ENCODE measurements around the gene PHF2. TPM values are rescaled to one million over a fixed set of nuclear protein-coding genes. Genes with fewer than 3 reads are reported as not detected.

The PHF2 gene
- total RNA-seq, 1 experiment from 2014 or later: 17.4 TPM

DNA sequence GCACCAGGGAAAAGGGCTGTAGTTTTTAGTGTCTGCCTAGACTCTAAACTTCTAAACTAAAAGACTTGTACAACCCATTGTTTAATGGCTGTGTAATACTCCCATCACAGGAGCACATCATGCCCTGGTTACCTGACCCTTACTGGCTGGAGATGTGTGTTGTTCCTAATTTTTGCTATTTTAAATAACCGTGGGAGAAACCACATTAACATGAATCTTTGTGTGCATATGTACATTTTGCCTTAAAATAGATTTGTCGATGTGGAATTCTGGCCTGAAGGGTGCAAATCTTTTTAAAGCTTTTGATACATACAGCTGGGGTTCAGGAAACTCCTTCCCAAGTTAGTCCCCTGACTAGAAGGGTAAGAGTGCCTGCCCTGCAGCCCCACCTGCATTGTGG lies 39.7 kb downstream of the PHF2 start:
- Histone ChIP-seq H3K56ac (ENCODE audit: insufficient read length, low read depth, low read length) (no peak overlapping the region), H2BK15ac (ENCODE audit: low read depth, low read length) (no peak overlapping the region), H2AFZ (ENCODE audit: low read length) (no peak overlapping the region), H3K18ac (ENCODE audit: insufficient read length, low read depth, low read length) (no peak overlapping the region), H2BK120ac (ENCODE audit: low read depth, low read length, poor library complexity, severe bottlenecking) (no peak overlapping the region), H3K79me2 (ENCODE audit: insufficient read depth, low read length) (peaks cover 10% of the 10 kb centered on the region; the same call in 1 of the 2 replicates), H4K5ac (ENCODE audit: insufficient read length, low read depth, low read length) (no peak overlapping the region), H4K8ac (replicated peaks; ENCODE audit: insufficient read length, low read depth, low read length) (no peak overlapping the region), H3K79me1 (ENCODE audit: insufficient read depth, low read depth, low read length, poor library complexity, severe bottlenecking) (no peaks in the 10 kb centered on the region), H3K4ac (ENCODE audit: low read depth, low read length) (no peak overlapping the region), H3T11ph (ENCODE audit: low read length) (no peak overlapping the region), H3K23ac (ENCODE audit: insufficient read length, low read depth, low read length) (no peak overlapping the region), H4K20me1 (ENCODE audit: control insufficient read depth, insufficient read depth, insufficient read length) (no peaks in the 10 kb centered on the region), H2AK5ac (ENCODE audit: insufficient read length, low read length) (no peak overlapping the region), H3K4me2 (ENCODE audit: insufficient read depth, insufficient read length, low read length) (no peak overlapping the region), H2BK20ac (ENCODE audit: low read depth, low read length, poor library complexity, severe bottlenecking) (no peak overlapping the region), H2BK12ac (ENCODE audit: insufficient read length, low read depth, low read length) (no peak overlapping the region), H3K23me2 (ENCODE audit: insufficient read length, low read depth, low read length, poor library complexity, severe bottlenecking) (no peaks in the 10 kb centered on the region), H3K4me1 (ENCODE audit: insufficient read depth, low read length) (no peaks in the 10 kb centered on the region; the same call in 1 of the 2 replicates), H3K14ac (ENCODE audit: insufficient read depth, low read length) (no peak overlapping the region), H4K91ac (ENCODE audit: insufficient read length, low read depth, low read length) (no peak overlapping the region), H3K9ac (ENCODE audit: extremely low read depth, insufficient read length, low read length) (no peak overlapping the region), H2BK5ac (ENCODE audit: insufficient read length, low read length) (no peak overlapping the region), H3K9me3 (ENCODE audit: control insufficient read depth, low read depth, low read length) (no peaks in the 10 kb centered on the region), H3K27me3 (ENCODE audit: insufficient read depth, low read length) (no peaks in the 10 kb centered on the region), H3K27ac (ENCODE audit: insufficient read length, low read depth, low read length) (no peak overlapping the region)
- TF ChIP-seq, protein P1, sequence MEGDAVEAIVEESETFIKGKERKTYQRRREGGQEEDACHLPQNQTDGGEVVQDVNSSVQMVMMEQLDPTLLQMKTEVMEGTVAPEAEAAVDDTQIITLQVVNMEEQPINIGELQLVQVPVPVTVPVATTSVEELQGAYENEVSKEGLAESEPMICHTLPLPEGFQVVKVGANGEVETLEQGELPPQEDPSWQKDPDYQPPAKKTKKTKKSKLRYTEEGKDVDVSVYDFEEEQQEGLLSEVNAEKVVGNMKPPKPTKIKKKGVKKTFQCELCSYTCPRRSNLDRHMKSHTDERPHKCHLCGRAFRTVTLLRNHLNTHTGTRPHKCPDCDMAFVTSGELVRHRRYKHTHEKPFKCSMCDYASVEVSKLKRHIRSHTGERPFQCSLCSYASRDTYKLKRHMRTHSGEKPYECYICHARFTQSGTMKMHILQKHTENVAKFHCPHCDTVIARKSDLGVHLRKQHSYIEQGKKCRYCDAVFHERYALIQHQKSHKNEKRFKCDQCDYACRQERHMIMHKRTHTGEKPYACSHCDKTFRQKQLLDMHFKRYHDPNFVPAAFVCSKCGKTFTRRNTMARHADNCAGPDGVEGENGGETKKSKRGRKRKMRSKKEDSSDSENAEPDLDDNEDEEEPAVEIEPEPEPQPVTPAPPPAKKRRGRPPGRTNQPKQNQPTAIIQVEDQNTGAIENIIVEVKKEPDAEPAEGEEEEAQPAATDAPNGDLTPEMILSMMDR (conservative IDR thresholded peaks at IDR 0.05): no peak
- Mint-ChIP-seq H3K4me3 (no peak overlapping the region), H3K4me1 (peaks cover 19 to 30% of the 10 kb centered on the region in 2 experiments), H3K27me3 (ENCODE audit: low read depth) (no peaks in the 10 kb centered on the region), H3K36me3 (ENCODE audit: insufficient read depth in 1 of 3, low read depth in 3 of 3) (no peaks in the 10 kb centered on the region), H3K9me3 (no peaks in the 10 kb centered on the region), H3K27ac (no peak overlapping the region)
- no peak for DNase-seq
- no CpG with 5 or more reads among the region's 2 CpGs for WGBS (ENCODE audit: extremely low coverage, insufficient read length, low lambda C conversion rate)

Data from H9 (cell line).